Transverse colon (tissue), 4 donors: ENCODE data around the gene PCCA.

Experiments
- EP300 ChIP-seq: sonication (generic); formaldehyde crosslinking; IDR thresholded peaks from one replicate; pipeline ENCODE4 v1.6.1; 2017; ENCODE audit warnings: antibody characterized with exemption, low read depth
- POLR2A ChIP-seq: fragments of 450-650 bp; IDR thresholded peaks from one replicate; pipeline ENCODE4 v1.6.1; 2016; ENCODE audit warnings: antibody characterized with exemption, mild to moderate bottlenecking, moderate library complexity
- POLR2AphosphoS5 ChIP-seq, 3 donors: sonication (generic); formaldehyde crosslinking; IDR thresholded peaks; one replicate each; pipeline ENCODE4 v1.6.1; 2016; ENCODE audit warnings: antibody characterized with exemption in 3 of 3
- TF ChIP-seq, protein P1 (sequence below), 5 experiments: fragments of 200-600 bp in 3 of 5; fragments of 450-650 bp in 2 of 5; sonication (generic) in 3 of 5; IDR thresholded peaks; 1 replicate in 2 of 5; 2 replicates in 3 of 5; pipeline ENCODE4 v1.5.1; 2016 to 2017; ENCODE audit warnings: antibody characterized with exemption in 5 of 5, inconsistent platforms in 3 of 5, mild to moderate bottlenecking in 2 of 5, moderate library complexity in 1 of 5

DNA sequence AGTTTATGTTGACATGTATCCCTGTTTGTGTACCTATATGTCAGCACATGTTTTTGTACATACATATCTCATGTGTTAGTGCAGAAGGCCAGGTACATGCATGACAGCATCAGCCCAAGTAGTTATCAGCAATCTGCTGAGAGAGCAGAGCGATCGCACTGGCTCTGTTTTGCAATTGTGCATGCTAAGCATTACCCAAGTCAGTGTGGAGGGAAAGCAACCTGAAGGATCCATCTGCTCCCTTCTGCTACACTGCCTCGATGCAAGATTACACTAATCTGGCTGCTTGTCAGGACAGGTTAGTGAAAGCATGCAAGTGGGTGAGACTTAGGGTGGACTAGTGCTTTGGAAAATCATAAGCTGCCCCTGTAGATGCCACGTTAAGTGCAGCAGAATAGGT is 211.8 kb downstream of the PCCA start:
- TF ChIP-seq POLR2A (no peak), POLR2AphosphoS5 (IDR thresholded peaks at IDR 0.05) (no peak), EP300 (no peak)
- TF ChIP-seq, protein P1, sequence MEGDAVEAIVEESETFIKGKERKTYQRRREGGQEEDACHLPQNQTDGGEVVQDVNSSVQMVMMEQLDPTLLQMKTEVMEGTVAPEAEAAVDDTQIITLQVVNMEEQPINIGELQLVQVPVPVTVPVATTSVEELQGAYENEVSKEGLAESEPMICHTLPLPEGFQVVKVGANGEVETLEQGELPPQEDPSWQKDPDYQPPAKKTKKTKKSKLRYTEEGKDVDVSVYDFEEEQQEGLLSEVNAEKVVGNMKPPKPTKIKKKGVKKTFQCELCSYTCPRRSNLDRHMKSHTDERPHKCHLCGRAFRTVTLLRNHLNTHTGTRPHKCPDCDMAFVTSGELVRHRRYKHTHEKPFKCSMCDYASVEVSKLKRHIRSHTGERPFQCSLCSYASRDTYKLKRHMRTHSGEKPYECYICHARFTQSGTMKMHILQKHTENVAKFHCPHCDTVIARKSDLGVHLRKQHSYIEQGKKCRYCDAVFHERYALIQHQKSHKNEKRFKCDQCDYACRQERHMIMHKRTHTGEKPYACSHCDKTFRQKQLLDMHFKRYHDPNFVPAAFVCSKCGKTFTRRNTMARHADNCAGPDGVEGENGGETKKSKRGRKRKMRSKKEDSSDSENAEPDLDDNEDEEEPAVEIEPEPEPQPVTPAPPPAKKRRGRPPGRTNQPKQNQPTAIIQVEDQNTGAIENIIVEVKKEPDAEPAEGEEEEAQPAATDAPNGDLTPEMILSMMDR (IDR thresholded peaks at IDR 0.05): no peak
